Retina (tissue), 1 donor: ENCODE data around the gene CASP5.

Experiments used
- DNase-seq: peaks from one replicate; pipeline ENCODE4 v3.0.0-alpha.2; 2016

Gene CASP5

GRCh38 chr11:104965735-104966134, 57.2 kb downstream of the CASP5 start:
- DNase-seq: no peak

- no peak for DNase-seq
These were observed 58.7 kb downstream of the CASP5 start for GRCh38 chr11:104964247-104964646.

- no peak for DNase-seq
These were observed 60.1 kb downstream of the CASP5 start for GRCh38 chr11:104962852-104963251.

- DNase-seq: no peak
These were observed 65.7 kb downstream of the CASP5 start for GRCh38 chr11:104957280-104957679.

GRCh38 chr11:104956528-104956927, 66.4 kb downstream of the CASP5 start:
- no peak for DNase-seq

- no peak for DNase-seq
These were observed 76.1 kb downstream of the CASP5 start for GRCh38 chr11:104946907-104947306.
